ENCODE results near the gene VSTM2L.

DNA sequence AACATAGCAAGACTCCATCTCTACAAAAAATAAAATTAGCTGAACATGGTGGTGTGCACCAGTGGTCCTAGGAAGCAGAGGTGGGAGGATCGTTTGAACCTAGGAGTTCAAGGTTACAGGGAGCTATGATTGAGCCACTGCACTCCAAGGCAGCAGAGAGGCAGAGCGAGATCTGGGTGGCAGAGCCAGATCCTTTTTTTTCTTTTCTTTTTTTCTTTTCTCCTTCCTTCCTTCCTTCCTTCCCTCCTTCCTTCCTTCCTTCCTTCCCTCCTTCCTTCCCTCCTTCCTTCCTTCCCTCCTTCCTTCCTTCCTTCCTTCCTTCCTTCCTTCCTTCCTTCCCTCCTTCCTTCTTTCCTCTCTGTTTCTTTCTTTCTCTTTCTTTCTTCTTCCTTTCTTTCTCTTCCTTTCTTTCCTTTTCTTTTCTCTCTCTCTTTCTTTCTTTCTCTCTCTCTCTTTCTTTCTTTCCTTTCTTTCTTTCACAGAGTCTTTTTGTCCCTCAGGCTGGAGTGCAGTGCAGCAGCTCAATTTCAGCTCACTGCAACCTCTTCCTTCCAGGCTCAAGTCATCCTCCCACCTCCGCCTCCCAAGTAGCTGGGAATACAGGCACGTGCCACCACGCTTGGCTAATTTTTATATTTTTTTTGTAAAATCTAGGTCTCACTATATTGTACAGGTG is 9.2 kb upstream of the VSTM2L start:
- TF ChIP-seq, protein P1, sequence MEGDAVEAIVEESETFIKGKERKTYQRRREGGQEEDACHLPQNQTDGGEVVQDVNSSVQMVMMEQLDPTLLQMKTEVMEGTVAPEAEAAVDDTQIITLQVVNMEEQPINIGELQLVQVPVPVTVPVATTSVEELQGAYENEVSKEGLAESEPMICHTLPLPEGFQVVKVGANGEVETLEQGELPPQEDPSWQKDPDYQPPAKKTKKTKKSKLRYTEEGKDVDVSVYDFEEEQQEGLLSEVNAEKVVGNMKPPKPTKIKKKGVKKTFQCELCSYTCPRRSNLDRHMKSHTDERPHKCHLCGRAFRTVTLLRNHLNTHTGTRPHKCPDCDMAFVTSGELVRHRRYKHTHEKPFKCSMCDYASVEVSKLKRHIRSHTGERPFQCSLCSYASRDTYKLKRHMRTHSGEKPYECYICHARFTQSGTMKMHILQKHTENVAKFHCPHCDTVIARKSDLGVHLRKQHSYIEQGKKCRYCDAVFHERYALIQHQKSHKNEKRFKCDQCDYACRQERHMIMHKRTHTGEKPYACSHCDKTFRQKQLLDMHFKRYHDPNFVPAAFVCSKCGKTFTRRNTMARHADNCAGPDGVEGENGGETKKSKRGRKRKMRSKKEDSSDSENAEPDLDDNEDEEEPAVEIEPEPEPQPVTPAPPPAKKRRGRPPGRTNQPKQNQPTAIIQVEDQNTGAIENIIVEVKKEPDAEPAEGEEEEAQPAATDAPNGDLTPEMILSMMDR (IDR thresholded peaks at IDR 0.05) = no peak
- TF ChIP-seq EZH2 (IDR thresholded peaks at IDR 0.05) = no peak
